Measurements from ENCODE around the gene ADK. TPM values are rescaled to one million over a fixed set of nuclear protein-coding genes. Genes with fewer than 3 reads are reported as not detected.
A peak's percentile ranks its signal among the peaks of the same experiment; 100 is the strongest.

The ADK gene
- total RNA-seq, 2 experiments from 2014 or later, result 56.9 to 57.5 TPM

DNA sequence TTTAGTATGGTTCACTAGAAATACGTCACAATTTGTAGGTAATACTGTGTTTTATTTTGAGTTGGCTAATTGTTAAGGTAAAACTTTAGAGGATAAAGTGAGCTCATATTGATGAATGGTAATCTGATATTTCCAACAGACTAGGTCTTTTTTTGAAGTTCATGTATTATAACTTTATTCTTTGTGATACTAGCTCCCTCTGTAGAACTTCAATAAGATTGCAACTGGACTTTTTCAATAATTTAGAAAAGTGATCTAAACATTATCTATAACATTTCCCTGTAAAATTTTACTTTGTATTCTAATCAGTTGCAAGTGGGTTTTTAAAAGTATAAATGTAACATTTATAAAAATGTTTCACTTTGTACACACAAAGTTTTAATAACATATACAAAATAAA, 83.5 kb downstream of the ADK start:
- peaks cover 10% of the 10 kb centered on the region for H3K4me1 Mint-ChIP-seq (ENCODE audit: low read depth)

GRCh38 chr10:74238031-74238431, 87.0 kb downstream of the ADK start:
- no peak overlapping the region for H3K27ac Mint-ChIP-seq
- no peak for ATAC-seq
- POLR2A ChIA-PET, result no interaction called here
- no peak for TF ChIP-seq CTCF (IDR thresholded peaks at IDR 0.05)
- CTCF ChIA-PET, result no interaction called here
- H3K4me3 Mint-ChIP-seq, result no peak overlapping the region
- peaks cover 5% of the 10 kb centered on the region for H3K36me3 Mint-ChIP-seq (ENCODE audit: low read depth)
- H3K27me3 Mint-ChIP-seq, result no peaks in the 10 kb centered on the region
- H3K9me3 Mint-ChIP-seq, result no peaks in the 10 kb centered on the region
- intact Hi-C loops (cut with micrococcal nuclease), result loop anchor here (10.0 kb wide), 1 partner anchor 63 kb away; no protein-coding TSS in a partner anchor
- DNase-seq, result no peak
- peaks cover 4% of the 10 kb centered on the region for H3K4me1 Mint-ChIP-seq (ENCODE audit: low read depth)

More for the DNA sequence above, 83.5 kb downstream of the ADK start:
- intact Hi-C loops (cut with micrococcal nuclease), result loop anchor here (10.0 kb wide), 1 partner anchor 60 kb away; no protein-coding TSS in a partner anchor
- DNase-seq, result no peak
- Mint-ChIP-seq H3K27ac (no peak overlapping the region), H3K27me3 (no peaks in the 10 kb centered on the region), H3K4me3 (no peak overlapping the region), H3K36me3 (ENCODE audit: low read depth) (peaks cover 2% of the 10 kb centered on the region), H3K9me3 (no peaks in the 10 kb centered on the region)
- CTCF ChIA-PET, result interaction anchor here (0.8 to 3.2 kb wide), 9 partner anchors 9 to 1001 kb away, joined by 3 to 14 read pairs (median 4); partner anchors contain the start of genes ADK, AP3M1 and COMTD1
- no peak for ATAC-seq
- POLR2A ChIA-PET, result no interaction called here
- TF ChIP-seq CTCF (IDR thresholded peaks at IDR 0.05), result peak; percentile 28

DNA sequence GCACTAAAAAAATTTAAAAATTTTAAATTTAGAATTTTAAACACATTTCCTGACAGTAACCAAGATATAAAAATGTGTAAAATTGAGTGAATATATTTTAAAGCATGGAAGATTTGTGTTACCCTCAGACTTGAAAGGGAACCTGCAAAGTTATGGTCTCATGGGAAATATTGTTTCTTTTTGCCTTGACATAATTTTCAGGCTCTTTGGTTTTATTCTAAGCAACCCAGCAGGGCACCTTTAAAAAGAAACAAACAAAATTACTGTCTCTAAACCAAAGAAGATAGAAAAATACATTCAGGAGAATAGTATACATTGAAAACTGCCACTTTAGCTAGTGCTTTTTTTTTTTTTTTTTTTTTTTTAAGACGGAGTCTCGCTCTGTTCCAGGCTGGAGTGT, 87.5 kb downstream of the ADK start:
- H3K4me1 Mint-ChIP-seq (ENCODE audit: low read depth), result peaks cover 4% of the 10 kb centered on the region
- H3K36me3 Mint-ChIP-seq (ENCODE audit: low read depth), result peaks cover 8% of the 10 kb centered on the region
- H3K4me3 Mint-ChIP-seq, result no peak overlapping the region
- ATAC-seq (no peak), DNase-seq (no peak)
- CTCF ChIA-PET, result no interaction called here
- intact Hi-C loops (cut with micrococcal nuclease), result loop anchor here (10.0 kb wide), 1 partner anchor 64 kb away; no protein-coding TSS in a partner anchor
- H3K9me3 Mint-ChIP-seq, result no peaks in the 10 kb centered on the region
- POLR2A ChIA-PET, result no interaction called here
- no peak overlapping the region for H3K27ac Mint-ChIP-seq
- no peak for TF ChIP-seq CTCF (IDR thresholded peaks at IDR 0.05)
- no peaks in the 10 kb centered on the region for H3K27me3 Mint-ChIP-seq

DNA sequence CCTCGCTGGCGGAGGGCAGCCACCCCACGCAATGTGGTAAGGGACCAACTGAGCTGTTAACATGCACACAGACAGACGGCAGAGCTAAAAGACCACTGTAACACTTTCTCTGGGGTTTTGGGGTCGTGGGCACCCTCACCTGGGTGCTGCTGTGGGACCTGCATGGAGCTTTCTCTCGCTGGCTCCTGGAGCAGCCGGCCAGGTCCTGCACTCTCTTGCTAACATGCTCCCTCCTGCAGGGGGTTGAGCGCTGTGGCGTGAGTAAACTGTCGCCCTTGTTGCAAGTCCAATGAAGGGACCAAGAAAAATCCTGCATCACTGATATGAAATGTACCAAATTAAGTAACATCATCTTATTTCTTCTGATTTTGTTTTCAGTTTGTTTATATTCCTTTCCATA, 92.0 kb downstream of the ADK start:
- no peak overlapping the region for H3K4me3 Mint-ChIP-seq
- H3K9me3 Mint-ChIP-seq, result no peaks in the 10 kb centered on the region
- no peak for TF ChIP-seq CTCF (IDR thresholded peaks at IDR 0.05)
- ChIA-PET POLR2A (interaction anchor here (0.6 kb wide), 1 partner anchor 93 kb away, joined by 3 read pairs; the partner anchor contains the start of gene AP3M1), CTCF (interaction anchor here (0.6 to 2.5 kb wide), 8 partner anchors 8 to 860 kb away, joined by 3 to 14 read pairs (median 6); no protein-coding TSS in a partner anchor)
- DNase-seq (no peak), ATAC-seq (no peak)
- peaks cover 2% of the 10 kb centered on the region for H3K4me1 Mint-ChIP-seq (ENCODE audit: low read depth)
- peaks cover 8% of the 10 kb centered on the region for H3K36me3 Mint-ChIP-seq (ENCODE audit: low read depth)
- H3K27ac Mint-ChIP-seq, result no peak overlapping the region
- intact Hi-C loops (cut with micrococcal nuclease), result loop anchor here (5.0 kb wide), 1 partner anchor 859 kb away; no protein-coding TSS in a partner anchor
- no peaks in the 10 kb centered on the region for H3K27me3 Mint-ChIP-seq

DNA sequence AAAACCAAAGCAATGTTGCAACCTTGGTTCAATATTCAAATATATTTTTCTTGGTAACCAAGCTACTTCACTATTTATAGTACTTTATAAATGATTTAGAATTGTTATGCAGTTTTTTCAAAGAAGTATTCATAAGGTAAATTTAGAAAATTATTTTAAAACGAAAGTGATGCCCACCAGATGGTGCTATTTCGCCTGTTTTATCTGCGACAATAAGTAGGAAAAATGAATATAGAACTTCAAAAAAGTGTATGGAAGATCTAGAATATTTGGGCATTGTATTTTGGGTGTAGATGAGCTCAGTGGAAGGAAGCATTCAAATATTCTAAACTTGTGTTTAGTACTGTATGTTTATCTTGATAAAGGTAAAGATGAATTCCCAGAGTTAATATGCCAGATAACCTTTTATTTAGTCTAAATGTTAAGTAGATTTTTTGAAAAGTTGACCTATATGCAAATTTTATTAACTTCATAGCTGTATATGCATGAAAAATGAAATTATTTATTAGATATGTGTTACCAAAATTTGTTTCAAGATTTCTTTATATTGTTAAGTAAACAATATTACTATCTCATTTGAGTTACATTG, 93.2 kb downstream of the ADK start:
- no peaks in the 10 kb centered on the region for H3K9me3 Mint-ChIP-seq
- H3K27me3 Mint-ChIP-seq, result no peaks in the 10 kb centered on the region
- no peak overlapping the region for H3K27ac Mint-ChIP-seq
- DNase-seq (peak; percentile 50), ATAC-seq (no peak)
- TF ChIP-seq CTCF (IDR thresholded peaks at IDR 0.05), result peak; percentile 64
- intact Hi-C loops (cut with micrococcal nuclease), result loop anchor here (5.0 kb wide), 1 partner anchor 858 kb away; no protein-coding TSS in a partner anchor
- ChIA-PET CTCF (interaction anchor here (0.6 to 2.5 kb wide), 35 partner anchors 10 to 1121 kb away, joined by 3 to 14 read pairs (median 4); no protein-coding TSS in a partner anchor), POLR2A (interaction anchor here (0.6 to 0.9 kb wide), 2 partner anchors 31 to 74 kb away, joined by 3 read pairs; no protein-coding TSS in a partner anchor)
- no peak overlapping the region for H3K4me3 Mint-ChIP-seq
- H3K4me1 Mint-ChIP-seq (ENCODE audit: low read depth), result peaks cover 2% of the 10 kb centered on the region
- peaks cover 8% of the 10 kb centered on the region for H3K36me3 Mint-ChIP-seq (ENCODE audit: low read depth)

Data from activated CD8-positive, alpha-beta T cell treated with anti-CD3 and anti-CD28 coated beads for 36 hours (primary cell).